ENCODE results near the gene TENM4. TPM values are rescaled to one million over a fixed set of nuclear protein-coding genes. Genes with fewer than 3 reads are reported as not detected.
A peak's percentile ranks its signal among the peaks of the same experiment; 100 is the strongest.

The TENM4 gene
- total RNA-seq, 1 donor from 2014 or later, result 2.9 TPM

DNA sequence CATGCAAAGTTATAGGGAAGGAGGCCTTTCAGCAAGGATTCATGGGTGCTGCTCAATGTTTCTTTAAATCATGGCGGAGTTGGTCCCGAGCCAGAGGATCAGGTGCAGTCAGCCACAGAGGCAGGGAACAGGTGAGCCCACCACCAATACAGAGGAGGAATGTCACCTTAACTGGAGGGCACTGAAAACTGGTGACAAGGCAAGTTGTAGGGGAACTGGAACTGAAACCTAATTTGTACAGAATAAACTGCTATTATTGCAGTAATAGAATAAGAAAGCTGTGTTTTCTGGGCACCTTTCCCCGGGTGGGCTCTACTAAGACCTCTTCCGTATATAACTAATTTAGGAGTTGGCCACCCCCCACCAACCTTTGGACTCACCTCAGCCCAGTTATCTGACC lies 570.2 kb downstream of the TENM4 start:
- DNase-seq, result no peak

DNA sequence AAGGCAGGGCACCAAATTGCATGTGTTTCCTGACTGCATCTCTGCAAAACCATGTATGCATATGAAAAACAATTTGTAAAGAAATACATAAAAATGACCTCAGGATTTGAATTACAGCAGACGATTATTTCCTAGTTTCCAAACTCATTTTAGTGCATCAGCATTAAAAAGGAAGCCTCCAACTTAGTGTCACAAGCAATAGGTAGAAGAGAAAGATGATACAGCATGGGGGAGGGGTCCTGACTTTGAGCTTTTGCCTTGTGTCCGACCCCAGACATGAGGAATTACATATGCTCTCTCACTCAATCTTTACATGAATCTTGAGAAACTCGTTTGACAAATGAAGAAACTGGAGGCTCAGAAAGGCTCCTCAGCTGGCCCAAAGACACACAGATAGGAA lies 571.5 kb downstream of the TENM4 start:
- DNase-seq, result no peak

DNA sequence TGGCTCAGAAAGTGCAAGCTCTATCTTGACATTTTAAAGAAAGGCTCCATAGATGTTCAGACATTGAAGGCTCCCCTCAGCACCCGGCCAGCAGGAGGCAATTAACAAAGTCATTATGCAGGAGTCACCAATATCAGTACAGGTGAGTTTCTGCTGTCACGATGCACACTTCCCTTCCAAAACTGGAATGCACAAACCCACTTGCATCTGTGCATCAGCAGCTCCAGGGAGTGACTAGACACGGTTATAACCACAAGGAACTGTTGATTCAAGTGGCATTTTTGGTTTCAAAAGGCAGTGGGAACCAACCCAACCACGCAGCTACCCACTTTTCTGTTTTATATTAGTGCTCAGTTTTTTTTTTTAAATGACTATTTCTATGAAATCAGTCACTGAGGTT lies 572.3 kb downstream of the TENM4 start:
- no peak for DNase-seq

DNA sequence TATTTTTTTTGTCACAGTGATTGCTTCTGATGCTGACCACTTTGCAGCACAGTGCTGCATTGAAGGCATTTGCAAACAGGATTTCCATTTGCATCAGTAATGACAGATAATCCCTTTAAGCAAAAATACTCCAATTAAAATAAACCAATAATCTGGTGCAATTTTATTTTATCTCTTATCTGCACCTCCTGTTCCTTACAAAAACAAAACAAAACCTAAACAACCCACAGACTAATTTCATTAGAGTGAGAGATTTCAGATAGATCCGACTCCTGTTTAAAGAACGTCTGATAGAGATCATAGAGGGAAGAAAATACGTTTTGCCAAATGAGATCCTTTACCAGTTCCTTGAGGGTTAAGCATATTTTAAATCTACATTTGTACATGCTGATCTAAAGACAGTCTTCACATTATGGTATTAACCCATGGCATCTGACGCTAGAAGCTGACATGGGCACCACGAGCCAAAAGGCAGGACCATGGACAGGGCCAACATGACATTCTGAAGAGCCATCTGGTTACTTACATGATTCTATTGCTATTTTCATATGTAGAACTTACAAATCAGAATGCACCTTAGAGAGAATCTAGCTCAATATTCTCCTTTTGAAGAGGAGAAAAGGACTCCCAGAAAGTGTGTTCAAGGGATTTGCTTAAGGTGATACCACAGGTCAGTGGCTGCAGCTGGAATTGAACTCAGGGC lies 580.0 kb downstream of the TENM4 start:
- DNase-seq, result peak; percentile 32

DNA sequence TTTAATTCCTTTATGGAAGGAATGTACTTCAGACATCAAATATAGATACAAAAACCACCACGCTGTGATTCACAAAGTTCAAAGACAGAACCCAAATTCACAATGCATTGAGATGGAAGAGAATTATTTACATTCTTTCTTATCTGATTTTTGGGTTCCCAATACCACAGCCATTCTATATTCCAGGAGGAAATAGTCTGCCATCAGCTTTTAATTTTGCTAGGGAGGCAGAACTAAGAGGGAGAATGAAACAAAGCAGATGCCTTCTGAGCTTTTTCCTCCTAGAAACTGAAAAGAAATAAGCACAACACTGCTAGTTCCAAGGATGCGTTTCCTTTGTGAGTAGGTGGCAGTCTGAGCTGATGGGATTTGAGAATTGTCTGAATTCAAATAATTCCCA lies 583.1 kb downstream of the TENM4 start:
- no peak for DNase-seq

DNA sequence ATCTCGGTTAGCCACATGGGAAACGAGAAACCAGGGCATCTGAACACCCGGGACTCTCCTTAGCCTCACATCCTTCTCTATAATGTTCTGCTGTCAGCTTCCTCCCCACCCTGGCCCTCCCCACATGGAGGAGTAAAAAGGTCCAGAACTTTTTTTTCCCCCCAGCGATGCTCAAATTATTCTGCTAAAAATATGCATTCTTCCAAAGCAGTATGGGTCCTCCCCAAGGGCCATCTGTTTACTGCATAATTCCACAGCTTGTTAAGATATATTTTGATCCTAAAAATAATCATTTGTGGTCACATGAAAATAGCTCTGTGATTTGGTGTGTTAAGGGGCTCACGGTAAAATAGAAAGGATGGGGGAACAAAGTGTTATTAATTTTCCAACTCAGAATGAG lies 584.6 kb downstream of the TENM4 start:
- no peak for DNase-seq

DNA sequence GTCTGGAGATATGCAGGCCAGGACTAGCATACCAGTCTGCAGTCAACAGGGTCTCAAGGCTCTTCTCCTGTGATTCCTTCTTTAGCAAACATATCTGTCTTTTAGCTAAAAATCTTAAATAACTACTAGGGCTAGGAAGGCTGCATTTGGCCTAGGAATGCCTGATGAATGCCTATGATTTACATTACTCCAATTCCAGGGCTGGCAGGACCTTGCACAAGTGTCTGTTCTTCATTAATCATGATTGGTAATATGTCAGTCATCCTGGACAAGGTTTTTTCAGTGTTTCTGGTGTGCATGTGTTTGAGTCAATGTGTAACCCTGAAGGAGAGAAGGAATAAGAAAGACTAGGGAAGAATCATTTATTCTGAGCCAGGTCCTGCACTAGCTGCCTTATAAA lies 585.7 kb downstream of the TENM4 start:
- no peak for DNase-seq

DNA sequence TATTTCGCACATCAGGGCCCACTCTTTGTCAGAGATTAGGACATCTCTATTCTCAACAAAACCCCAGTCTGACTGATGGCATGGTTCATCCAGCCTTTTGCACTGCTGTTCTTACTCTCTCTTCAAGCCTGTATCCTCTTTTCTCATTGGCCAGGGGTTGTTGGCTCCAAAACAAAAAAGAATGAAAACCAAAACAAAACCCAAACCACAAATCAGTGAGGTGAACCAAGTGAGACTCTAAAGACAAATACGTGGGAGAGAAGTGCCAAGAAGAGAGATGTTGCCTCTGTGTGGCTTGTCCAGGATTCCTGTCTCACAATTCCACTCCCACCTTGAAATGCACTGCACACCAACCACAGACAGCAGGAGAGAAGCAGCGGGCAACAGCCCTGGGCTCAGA lies 587.3 kb downstream of the TENM4 start:
- no peak for DNase-seq

DNA sequence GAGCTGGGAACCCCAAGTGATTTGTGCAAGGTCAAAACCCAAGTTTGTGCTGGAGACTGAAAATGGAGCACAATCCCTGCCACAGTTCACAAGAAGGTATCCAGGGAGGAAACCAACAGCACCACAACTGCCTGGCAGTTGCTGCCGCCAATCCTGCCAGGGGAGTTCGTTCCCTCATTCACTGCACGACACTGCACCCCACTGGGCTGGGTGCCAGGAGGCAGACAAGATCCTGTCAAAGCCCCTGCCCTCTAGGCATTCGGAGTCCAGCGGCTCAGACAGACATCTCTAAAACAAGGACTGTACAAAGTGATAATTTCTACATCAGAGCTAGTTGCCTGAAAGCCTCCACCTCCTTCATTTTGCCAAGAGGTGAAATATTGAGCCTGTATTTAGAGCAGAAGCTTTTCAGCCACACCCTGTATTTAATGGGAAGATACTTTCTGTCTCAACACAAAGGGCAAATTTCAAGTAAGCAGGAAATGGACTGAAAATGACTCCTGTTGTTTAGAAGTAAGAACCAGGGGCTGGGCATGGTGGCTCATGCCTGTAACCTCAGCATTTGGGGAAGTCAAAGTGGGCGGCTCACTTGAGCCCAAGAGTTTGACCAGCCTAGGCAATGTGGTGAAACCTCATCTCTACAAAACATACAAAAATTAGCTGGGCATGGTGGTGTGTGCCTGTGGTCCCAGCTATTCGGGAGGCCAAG lies 588.8 kb downstream of the TENM4 start:
- DNase-seq, result no peak

DNA sequence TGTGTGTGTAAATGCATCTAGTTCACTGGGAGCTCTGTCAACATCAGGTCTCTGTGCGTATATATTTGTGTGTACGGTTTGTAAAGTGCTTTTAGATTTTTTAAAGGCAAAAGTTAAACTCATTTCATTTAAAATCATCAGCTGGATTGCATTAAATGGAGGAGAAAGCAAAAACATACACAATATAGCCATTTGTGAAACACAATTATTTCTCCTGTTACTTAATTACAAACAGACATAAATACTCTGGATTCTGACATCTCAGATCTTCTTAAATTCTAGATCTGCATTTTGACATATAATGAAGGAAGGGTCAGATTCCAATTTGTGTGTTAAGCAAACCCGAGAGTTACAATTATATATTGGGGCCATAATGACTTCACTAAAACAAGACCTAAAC lies 590.8 kb downstream of the TENM4 start:
- DNase-seq, result no peak

DNA sequence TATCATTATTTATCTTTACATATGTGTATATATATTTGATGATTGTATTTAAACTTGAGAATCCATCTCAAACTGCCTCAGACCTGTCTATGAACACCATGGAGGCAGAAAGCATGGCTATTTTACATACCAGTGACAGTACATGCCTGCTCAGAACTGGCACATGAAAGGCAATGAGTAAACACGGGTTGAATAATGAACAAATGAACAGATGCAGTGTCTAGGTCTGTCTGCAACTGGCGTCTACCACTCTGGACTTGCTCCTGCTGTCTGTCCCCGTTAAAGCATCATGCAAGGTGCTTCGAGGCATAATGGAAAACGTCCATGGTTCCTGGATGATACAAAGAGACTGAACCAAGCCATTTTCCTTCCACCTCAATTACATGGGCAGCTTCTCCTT lies 594.6 kb downstream of the TENM4 start:
- no peak for DNase-seq

DNA sequence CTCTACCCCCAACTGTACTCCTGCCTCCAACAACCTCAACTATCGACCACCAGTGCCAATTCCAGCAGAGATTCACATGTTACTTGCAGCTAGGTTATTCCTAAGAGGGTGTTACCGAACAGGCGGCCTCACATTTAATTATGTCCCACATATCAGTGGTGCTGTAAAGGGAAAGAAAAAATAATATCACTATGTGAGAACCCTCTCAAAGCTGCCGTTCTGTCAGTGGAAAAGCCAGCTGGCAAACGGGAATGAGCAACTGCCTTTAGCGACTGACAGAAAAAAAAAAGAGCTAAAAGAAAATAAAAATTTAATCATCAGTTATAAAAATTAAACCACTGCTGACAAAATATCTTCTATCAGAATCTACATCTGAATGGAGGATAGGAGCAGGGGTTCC lies 595.3 kb downstream of the TENM4 start:
- no peak for DNase-seq

DNA sequence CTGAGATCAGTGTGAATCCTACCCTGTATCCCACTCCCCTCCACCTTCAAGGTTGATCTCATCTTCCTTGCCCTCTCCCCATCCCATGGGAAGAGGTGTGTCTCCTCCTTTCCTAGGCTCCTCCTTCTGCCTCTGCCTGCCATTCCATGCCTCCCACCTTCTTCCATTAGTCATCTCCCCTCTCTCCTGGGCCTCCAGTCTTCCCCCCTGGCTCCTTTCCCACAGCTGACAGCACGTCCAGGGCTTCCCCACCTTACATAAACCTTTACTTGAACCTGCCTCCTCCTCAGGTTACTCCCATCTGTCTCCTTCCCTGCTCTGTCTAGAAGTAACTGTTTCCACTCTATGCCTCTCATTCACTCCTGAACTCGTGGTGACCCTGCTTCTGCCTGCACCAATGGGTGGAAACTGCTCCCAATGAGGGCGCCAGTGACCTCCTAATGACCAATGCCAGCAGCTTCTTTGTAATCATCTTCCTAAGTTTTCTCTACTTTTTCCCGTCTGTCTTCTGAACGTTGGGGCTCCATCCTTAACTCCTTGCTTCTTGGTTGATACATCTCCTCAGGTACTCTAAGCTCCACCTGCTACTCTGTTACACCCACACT lies 599.3 kb downstream of the TENM4 start:
- no peak for DNase-seq

DNA sequence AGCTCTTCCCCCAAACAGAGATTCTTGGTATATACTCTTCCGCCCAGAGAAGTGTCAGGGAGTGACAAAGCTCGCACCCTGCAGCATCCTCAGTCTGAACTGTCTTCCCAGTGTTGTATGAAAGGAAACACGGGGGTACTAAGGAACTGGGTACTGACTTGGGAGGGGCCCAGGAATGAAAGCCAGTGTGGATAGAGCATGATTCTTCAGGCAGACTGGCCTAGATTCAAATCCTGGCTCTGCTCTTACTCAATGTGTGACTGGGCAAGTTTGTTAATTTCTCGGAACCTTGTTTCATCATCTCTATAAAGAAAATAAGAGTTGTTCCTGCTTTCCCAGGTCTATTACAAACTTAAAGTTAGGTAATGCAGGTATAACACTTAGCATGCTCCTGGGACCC lies 600.2 kb downstream of the TENM4 start:
- DNase-seq, result no peak

DNA sequence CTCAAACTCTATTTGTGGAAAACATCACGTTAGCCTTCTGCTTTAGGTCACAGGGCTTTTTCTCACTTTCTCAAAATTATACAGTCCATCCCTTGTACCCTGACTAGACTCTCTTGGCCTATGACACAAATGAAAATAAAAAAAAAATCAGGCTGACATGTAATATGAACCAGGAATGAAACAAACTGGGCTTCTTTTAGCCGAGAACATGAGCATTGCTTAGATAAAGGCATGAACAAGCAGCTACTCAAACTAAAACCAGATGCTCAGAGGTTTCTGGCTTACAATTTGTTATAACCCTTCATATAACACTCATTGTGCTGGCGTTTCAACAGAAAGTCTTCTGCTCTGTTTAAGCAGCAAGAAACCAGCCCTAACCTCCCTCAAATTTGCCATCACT lies 600.6 kb downstream of the TENM4 start:
- no peak for DNase-seq

DNA sequence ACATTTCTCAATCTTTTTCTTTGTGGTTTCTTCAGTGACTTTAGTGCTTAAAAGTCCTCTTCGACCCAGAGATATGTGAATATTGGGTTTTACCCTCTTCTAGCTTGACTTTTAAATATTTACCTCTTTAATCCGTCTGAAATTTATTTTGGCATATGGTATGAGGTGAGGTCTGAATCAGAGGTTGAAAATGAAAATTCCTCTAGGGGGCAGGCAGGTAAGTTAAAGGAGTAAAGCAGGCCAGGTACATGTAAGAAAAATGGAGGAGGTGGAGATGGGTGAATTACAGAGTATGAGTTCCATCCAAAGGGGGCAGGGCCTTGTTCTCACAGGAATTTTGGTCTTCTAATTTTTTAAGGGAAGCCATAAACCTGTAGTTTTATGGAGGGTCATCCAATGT lies 602.4 kb downstream of the TENM4 start:
- DNase-seq, result no peak

DNA sequence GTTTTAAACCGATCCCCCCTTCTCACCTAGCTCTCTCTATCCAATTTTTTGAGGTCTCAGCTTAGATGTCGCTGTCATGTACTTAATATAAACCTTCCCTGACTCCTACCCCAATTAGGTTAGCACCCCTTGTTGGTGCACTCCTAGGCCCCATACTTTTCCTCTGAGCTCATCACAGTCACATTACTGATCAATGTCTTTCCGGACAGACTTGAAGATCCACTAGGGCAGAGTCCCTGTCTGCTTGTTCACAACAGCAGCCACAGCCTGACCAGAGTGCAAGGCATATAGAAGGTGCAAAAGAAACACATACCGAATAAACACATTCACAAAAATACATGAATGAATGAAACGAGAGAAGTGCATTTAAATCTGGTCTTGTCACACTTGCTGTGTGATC lies 605.2 kb downstream of the TENM4 start:
- DNase-seq, result no peak

DNA sequence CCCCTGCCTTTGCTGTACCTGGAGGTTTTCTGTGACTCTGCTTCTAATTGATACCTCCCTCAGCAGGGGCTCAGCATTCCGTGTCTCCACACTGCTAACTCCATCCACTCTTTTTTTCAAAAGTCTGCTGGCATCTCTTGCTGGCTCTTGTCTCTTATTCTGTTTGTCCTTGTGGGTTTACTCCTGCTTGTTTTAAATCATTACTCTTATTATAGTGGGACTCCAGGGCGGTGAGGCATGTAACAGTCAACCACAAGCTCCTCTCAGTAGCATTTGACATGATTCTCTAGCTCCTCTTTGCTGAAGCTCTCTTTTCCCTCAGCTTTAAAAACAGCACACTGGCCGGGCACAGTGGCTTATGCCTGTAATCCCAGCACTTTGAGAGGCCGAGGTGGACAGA lies 605.9 kb downstream of the TENM4 start:
- no peak for DNase-seq

DNA sequence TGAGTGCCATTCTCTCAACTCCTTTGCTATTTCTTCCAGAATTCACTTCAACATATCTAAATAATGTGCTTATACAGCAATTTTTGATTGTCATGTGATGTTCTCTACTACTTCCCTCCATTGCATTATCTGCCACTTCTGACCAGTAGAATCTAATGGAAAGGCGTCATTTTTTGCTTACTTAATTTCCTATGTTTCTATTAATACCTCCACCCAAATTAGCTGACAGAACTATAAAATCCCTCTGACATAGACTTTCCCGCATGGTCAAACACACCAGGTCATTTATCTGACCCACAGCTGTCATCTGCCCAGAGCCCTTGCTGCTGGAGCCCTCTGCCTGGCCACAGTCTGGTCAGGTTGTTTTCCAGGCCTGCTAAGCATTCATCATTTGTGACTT lies 607.6 kb downstream of the TENM4 start:
- DNase-seq, result no peak

DNA sequence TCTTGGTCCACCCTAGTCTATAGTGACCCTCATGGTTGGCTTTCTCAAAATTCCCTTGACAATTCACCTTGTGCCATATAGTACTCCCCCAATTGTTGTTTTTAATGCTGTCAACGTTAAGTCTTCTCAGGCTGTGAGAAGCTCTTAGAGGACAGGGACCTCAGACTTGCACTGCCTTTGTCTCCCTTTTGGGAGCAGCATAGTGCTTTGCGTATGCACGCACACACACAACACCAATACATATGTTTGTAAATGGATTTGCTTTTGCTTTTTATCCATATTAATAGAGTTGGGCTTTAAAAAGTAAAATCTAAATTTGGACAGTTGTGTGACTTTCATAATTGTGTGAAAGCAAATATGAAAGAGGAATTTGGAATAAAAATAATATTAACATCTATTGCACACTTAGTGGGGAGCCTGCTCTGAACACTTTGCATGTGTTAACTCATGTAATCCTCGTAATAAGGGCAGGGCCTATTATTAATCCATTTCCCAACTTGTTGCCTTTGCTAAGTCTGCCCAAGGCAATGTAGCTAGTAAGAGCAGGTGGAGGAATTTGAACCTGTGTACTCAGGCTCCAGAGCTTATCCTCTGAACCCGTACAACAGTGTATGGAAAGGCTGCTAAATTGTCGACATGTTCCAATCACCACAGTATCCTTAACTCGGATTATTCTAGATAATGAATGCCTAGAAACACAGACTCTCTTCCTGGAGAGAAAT lies 608.4 kb downstream of the TENM4 start:
- no peak for DNase-seq

DNA sequence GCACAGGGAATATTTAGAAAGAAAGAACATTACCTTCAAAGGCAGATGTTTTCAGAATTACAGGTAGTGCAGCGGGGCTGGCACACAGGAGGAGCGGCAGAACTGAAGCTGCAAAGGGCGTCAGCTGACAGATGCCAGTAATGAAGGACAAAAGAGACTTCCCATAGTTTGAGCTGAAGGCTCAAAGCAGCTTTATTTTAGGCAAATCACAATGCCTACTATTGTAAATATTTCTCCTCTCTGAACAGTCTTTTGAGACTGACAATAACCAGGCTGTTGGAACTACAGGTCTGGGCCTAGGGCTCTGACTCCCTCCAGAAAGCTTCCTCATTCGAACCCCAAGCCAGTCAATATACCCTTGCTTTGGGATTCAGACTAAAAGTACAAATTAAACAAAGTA lies 609.3 kb downstream of the TENM4 start:
- no peak for DNase-seq

DNA sequence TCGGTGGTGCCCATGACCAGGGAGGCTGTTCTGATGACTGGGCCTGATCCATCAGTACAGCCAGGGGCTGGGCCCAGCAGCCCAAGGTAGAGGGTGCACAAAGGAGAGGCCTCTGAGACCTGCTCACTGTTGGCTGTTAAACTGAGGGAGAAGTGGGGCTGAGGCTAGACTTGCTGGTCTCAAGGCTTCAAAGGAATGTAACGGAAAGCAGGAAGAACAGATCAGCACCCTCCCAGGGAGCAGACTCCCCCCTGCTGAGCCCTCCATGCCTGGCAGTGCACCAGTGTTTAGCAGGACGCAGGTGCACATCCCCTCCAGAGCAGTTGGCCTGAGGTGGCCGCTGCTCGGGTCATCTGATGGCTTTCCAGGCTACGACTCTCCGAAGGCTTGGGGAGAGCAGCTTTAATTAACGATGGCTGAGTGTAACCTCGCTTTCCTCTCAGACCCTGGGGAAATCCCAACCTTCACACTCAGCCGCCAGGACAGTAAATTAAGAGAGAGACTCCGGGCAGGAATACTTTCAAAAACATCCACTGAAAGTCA lies 610.5 kb downstream of the TENM4 start:
- DNase-seq, result no peak

DNA sequence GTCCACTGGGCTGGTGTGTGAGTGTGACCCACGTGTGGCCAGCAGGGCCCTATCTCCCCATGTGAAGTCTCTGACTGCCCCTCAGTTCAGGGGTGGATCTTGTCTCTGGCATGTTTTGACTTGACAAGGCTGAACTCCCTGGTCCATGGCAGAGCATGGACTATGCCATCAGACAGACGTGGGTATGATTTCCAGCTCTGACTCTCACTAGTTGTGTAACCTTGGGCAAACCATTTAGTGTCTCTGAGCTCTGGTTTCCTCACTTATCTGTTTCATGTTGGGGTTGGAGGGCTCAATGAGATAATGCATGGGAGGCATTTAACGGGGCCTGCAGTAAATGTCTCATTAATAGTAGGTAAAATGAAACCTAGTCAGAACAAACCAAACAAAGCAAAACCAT lies 611.7 kb downstream of the TENM4 start:
- no peak for DNase-seq

Measured in dermis blood vessel endothelial cell (primary cell).